Measurements from ENCODE around the gene ZNF574. TPM values are rescaled to one million over a fixed set of nuclear protein-coding genes. Genes with fewer than 3 reads are reported as not detected.

Gene ZNF574
- polyA plus RNA-seq, 1 of the 3 experiments (the other 2 are of a cell fraction): 8.5 TPM

GRCh38 chr19:42095142-42095813, 19.3 kb downstream of the ZNF574 start:
- no peak for DNase-seq
- CTCF ChIA-PET: interaction anchor here (2.3 to 5.1 kb wide), 2 partner anchors 13 kb away, joined by 6 to 27 read pairs; no protein-coding TSS in a partner anchor
- no peak overlapping the region for H3K9ac ChIP-seq
- no peaks in the 10 kb centered on the region for H4K20me1 ChIP-seq (ENCODE audit: insufficient read depth)
- no peak overlapping the region for H3K4me2 ChIP-seq
- no peak overlapping the region for H2AFZ ChIP-seq (ENCODE audit: low read depth)
- no peaks in the 10 kb centered on the region for H3K27me3 ChIP-seq (ENCODE audit: insufficient read depth)
- POLR2A ChIA-PET: no interaction called here
- H3K27ac ChIP-seq (ENCODE audit: low read depth in 2 of 2, low read length in 1 of 2): no peak overlapping the region
- H3K4me3 ChIP-seq (ENCODE audit: low read depth in 2 of 2, low read length in 1 of 2): no peak overlapping the region
- WGBS (ENCODE audit: low lambda C conversion rate): 79% methylated on average over 24 of the region's 36 CpGs
- H3K36me3 ChIP-seq (replicated peaks in 1 of 2; ENCODE audit: control insufficient read depth in 1 of 2, insufficient read depth in 2 of 2, low read length in 1 of 2): no peaks in the 10 kb centered on the region
- H3F3A ChIP-seq (replicated peaks; ENCODE audit: insufficient read depth): peaks cover 3% of the 10 kb centered on the region
- H3K9me2 ChIP-seq: no peaks in the 10 kb centered on the region
- H3K79me2 ChIP-seq (ENCODE audit: insufficient read depth): no peaks in the 10 kb centered on the region
- no peaks in the 10 kb centered on the region for H3K9me3 ChIP-seq
- peaks cover 0 to 13% of the 10 kb centered on the region in 2 experiments; a peak in 1 of 4 replicates for H3K4me1 ChIP-seq (ENCODE audit: control insufficient read depth in 1 of 2, insufficient read depth in 2 of 2, low read depth in 1 of 2, low read length in 1 of 2)
- TF ChIP-seq TAF1 (IDR thresholded peaks at IDR 0.05; ENCODE audit: borderline replicate concordance, low read depth, low read length) (no peak), REST (IDR thresholded peaks at IDR 0.05; ENCODE audit: low read depth, low read length) (no peak), ELF1 (IDR thresholded peaks at IDR 0.05) (no peak), YY1 (IDR thresholded peaks at IDR 0.05; ENCODE audit: low read depth) (no peak), POLR2AphosphoS5 (IDR thresholded peaks at IDR 0.05; ENCODE audit: low read depth, low read length) (no peak), SIN3A (IDR thresholded peaks at IDR 0.05; ENCODE audit: borderline replicate concordance, low read depth, low read length) (no peak), FOSL2 (IDR thresholded peaks at IDR 0.05; ENCODE audit: borderline replicate concordance, low read depth) (no peak), RAD21 (IDR thresholded peaks at IDR 0.05; ENCODE audit: low read length) (no peak), CTCF (IDR thresholded peaks at IDR 0.05) (no peak), NFIC (IDR thresholded peaks at IDR 0.05; ENCODE audit: borderline replicate concordance) (no peak), RXRA (IDR thresholded peaks at IDR 0.05; ENCODE audit: borderline replicate concordance, low read depth) (no peak)

GRCh38 chr19:42095814-42096230, 19.9 kb downstream of the ZNF574 start:
- no peaks in the 10 kb centered on the region for H4K20me1 ChIP-seq (ENCODE audit: insufficient read depth)
- H3K79me2 ChIP-seq (ENCODE audit: insufficient read depth): no peaks in the 10 kb centered on the region
- no peaks in the 10 kb centered on the region for H3K9me3 ChIP-seq
- peaks cover 0 to 13% of the 10 kb centered on the region in 2 experiments; a peak in 1 of 4 replicates for H3K4me1 ChIP-seq (ENCODE audit: control insufficient read depth in 1 of 2, insufficient read depth in 2 of 2, low read depth in 1 of 2, low read length in 1 of 2)
- POLR2A ChIA-PET: no interaction called here
- no peak for DNase-seq
- H3K4me3 ChIP-seq (ENCODE audit: low read depth in 2 of 2, low read length in 1 of 2): no peak overlapping the region
- H3K36me3 ChIP-seq (replicated peaks in 1 of 2; ENCODE audit: control insufficient read depth in 1 of 2, insufficient read depth in 2 of 2, low read length in 1 of 2): no peaks in the 10 kb centered on the region
- no peaks in the 10 kb centered on the region for H3K9me2 ChIP-seq
- CTCF ChIA-PET: interaction anchor here (2.3 to 5.1 kb wide), 2 partner anchors 12 to 14 kb away, joined by 6 to 27 read pairs; no protein-coding TSS in a partner anchor
- no peak overlapping the region for H2AFZ ChIP-seq (ENCODE audit: low read depth)
- H3K27me3 ChIP-seq (ENCODE audit: insufficient read depth): no peaks in the 10 kb centered on the region
- H3F3A ChIP-seq (replicated peaks; ENCODE audit: insufficient read depth): peaks cover 3% of the 10 kb centered on the region
- H3K27ac ChIP-seq (ENCODE audit: low read depth in 2 of 2, low read length in 1 of 2): no peak overlapping the region
- WGBS (ENCODE audit: low lambda C conversion rate): 97% methylated on average over 10 of the region's 28 CpGs
- no peak for TF ChIP-seq FOXJ3 (CRISPR knock-in tag; IDR thresholded peaks at IDR 0.05)
- TF ChIP-seq PBX3 (IDR thresholded peaks at IDR 0.05): no peak
- no peak for TF ChIP-seq MEF2A (IDR thresholded peaks at IDR 0.05; ENCODE audit: borderline replicate concordance, low read depth)
- no peak for TF ChIP-seq POLR2AphosphoS5 (IDR thresholded peaks at IDR 0.05; ENCODE audit: low read depth, low read length)
- no peak for TF ChIP-seq USF1 (IDR thresholded peaks at IDR 0.05; ENCODE audit: borderline replicate concordance, low read depth)
- TF ChIP-seq GATA2 (CRISPR knock-in tag; IDR thresholded peaks at IDR 0.05): no peak
- H3K9ac ChIP-seq: no peak overlapping the region
- H3K4me2 ChIP-seq: no peak overlapping the region
